Neural crest cell (in vitro differentiated cells): ENCODE measurements around the gene MAP3K7. TPM values are rescaled to one million over a fixed set of nuclear protein-coding genes. Genes with fewer than 3 reads are reported as not detected.
"Not testable (repeated sequence)": the region's sequence is repeated elsewhere in the genome, so short reads cannot be mapped to it uniquely, and the experiment has no call there.

ENCODE experiments used
- DNase-seq: peaks from one replicate; pipeline ENCODE4 v3.0.0; 2021; ENCODE audit warnings: low read depth, mixed read lengths, low spot score
- H3K27ac Mint-ChIP-seq: one replicate; pipeline ENCODE4 v1.8.0; 2021; ENCODE audit warnings: mild to moderate bottlenecking, mixed read lengths; ENCODE audit not compliant: unreplicated experiment
- H3K27me3 Mint-ChIP-seq: 2 replicates; pipeline ENCODE4 v1.8.0; 2021; ENCODE audit warnings: low read depth, mild to moderate bottlenecking, mixed read lengths
- H3K36me3 Mint-ChIP-seq: 2 replicates; pipeline ENCODE4 v1.8.0; 2021; ENCODE audit warnings: low read depth, mild to moderate bottlenecking, mixed read lengths
- H3K4me1 Mint-ChIP-seq: 2 replicates; pipeline ENCODE4 v1.8.0; 2021; ENCODE audit warnings: mixed read lengths
- H3K4me3 Mint-ChIP-seq: one replicate; pipeline ENCODE4 v1.8.0; 2021; ENCODE audit warnings: mild to moderate bottlenecking, mixed read lengths
- H3K9me3 Mint-ChIP-seq: 2 replicates; pipeline ENCODE4 v1.8.0; 2021; ENCODE audit warnings: mixed read lengths
- total RNA-seq: library from RNA; stranded (reverse); gene quantifications from 2 replicates; pipeline ENCODE4 v1.2.1, GENCODE V29; 2021
- TF ChIP-seq, protein P1 (sequence below): fragments of 200-600 bp; sonication (generic); conservative IDR thresholded peaks from 2 replicates; pipeline ENCODE4 v1.5.0; 2021; ENCODE audit warnings: antibody characterized with exemption, mild to moderate bottlenecking

The MAP3K7 gene
- total RNA-seq, 1 donor from 2014 or later = 37.9 TPM

DNA sequence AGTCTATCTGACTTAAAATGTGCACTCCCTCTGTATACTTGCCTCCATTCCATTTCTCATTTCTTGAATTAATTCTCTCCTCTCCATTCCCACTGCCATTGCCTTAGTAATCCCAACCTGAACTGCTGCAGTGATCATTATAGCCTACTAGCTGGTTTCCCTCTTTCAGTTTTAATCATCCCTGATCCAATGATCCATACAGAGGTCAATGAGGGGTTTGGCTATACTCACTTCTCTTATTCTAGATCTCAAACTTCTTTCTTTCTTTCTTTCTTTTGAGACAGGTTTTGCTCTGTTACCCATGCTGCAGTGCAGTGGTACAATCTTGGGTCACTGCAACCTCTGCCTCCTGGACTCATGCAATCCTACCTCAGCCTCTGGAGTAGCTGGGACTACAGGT, 17.6 kb downstream of the MAP3K7 start:
- no peak overlapping the region for H3K27ac Mint-ChIP-seq
- no peak overlapping the region for H3K4me3 Mint-ChIP-seq
- no peak for DNase-seq
- H3K27me3 Mint-ChIP-seq = no peaks in the 10 kb centered on the region
- H3K4me1 Mint-ChIP-seq = no peaks in the 10 kb centered on the region
- peaks cover 7% of the 10 kb centered on the region for H3K9me3 Mint-ChIP-seq
- peaks cover 42% of the 10 kb centered on the region for H3K36me3 Mint-ChIP-seq
- TF ChIP-seq, protein P1, sequence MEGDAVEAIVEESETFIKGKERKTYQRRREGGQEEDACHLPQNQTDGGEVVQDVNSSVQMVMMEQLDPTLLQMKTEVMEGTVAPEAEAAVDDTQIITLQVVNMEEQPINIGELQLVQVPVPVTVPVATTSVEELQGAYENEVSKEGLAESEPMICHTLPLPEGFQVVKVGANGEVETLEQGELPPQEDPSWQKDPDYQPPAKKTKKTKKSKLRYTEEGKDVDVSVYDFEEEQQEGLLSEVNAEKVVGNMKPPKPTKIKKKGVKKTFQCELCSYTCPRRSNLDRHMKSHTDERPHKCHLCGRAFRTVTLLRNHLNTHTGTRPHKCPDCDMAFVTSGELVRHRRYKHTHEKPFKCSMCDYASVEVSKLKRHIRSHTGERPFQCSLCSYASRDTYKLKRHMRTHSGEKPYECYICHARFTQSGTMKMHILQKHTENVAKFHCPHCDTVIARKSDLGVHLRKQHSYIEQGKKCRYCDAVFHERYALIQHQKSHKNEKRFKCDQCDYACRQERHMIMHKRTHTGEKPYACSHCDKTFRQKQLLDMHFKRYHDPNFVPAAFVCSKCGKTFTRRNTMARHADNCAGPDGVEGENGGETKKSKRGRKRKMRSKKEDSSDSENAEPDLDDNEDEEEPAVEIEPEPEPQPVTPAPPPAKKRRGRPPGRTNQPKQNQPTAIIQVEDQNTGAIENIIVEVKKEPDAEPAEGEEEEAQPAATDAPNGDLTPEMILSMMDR = no peak

DNA sequence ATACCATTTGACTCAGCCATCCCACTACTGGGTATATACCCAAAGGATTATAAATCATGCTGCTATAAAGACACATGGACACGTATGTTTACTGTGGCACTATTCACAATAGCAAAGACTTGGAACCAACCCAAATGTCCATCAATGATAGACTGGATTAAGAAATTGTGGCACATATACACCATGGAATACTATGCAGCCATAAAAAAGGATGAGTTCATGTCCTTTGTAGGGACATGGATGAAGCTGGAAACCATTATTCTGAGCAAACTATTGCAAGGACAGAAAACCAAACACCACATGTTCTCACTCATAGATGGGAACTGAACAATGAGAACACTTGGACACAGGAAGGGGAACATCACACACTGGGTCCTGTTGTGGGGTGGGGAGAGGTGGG, 19.2 kb downstream of the MAP3K7 start:
- H3K4me3 Mint-ChIP-seq, H3K4me1 Mint-ChIP-seq, H3K27ac Mint-ChIP-seq, DNase-seq, H3K27me3 Mint-ChIP-seq, H3K9me3 Mint-ChIP-seq: not testable (repeated sequence)
- peaks cover 58% of the 10 kb centered on the region for H3K36me3 Mint-ChIP-seq

- Mint-ChIP-seq H3K36me3 (peaks cover 54% of the 10 kb centered on the region), H3K9me3 (peaks cover 14% of the 10 kb centered on the region)
- H3K4me3 Mint-ChIP-seq, H3K4me1 Mint-ChIP-seq, H3K27ac Mint-ChIP-seq, DNase-seq, H3K27me3 Mint-ChIP-seq: not testable (repeated sequence)
These were observed 24.5 kb downstream of the MAP3K7 start for GRCh38 chr6:90562341-90562740.

GRCh38 chr6:90559931-90560330, 26.9 kb downstream of the MAP3K7 start:
- H3K36me3 Mint-ChIP-seq = peaks cover 38% of the 10 kb centered on the region
- DNase-seq = no peak
- H3K4me3 Mint-ChIP-seq = no peak overlapping the region
- H3K4me1 Mint-ChIP-seq = no peaks in the 10 kb centered on the region
- peaks cover 10% of the 10 kb centered on the region for H3K9me3 Mint-ChIP-seq
- TF ChIP-seq, protein P1 = no peak
- H3K27ac Mint-ChIP-seq = no peak overlapping the region
- H3K27me3 Mint-ChIP-seq = no peaks in the 10 kb centered on the region

- peaks cover 14% of the 10 kb centered on the region for H3K36me3 Mint-ChIP-seq
- H3K27me3 Mint-ChIP-seq = no peaks in the 10 kb centered on the region
- peaks cover 3% of the 10 kb centered on the region for H3K9me3 Mint-ChIP-seq
- no peak for DNase-seq
- no peak overlapping the region for H3K4me3 Mint-ChIP-seq
- H3K27ac Mint-ChIP-seq = no peak overlapping the region
- TF ChIP-seq, protein P1 = no peak
- no peaks in the 10 kb centered on the region for H3K4me1 Mint-ChIP-seq
These were observed 29.9 kb downstream of the MAP3K7 start for GRCh38 chr6:90557006-90557405.

- peaks cover 3% of the 10 kb centered on the region for H3K36me3 Mint-ChIP-seq
- no peak overlapping the region for H3K27ac Mint-ChIP-seq
- no peaks in the 10 kb centered on the region for H3K9me3 Mint-ChIP-seq
- no peak overlapping the region for H3K4me3 Mint-ChIP-seq
- H3K27me3 Mint-ChIP-seq = no peaks in the 10 kb centered on the region
- no peak for DNase-seq
- TF ChIP-seq, protein P1 = no peak
- H3K4me1 Mint-ChIP-seq = no peaks in the 10 kb centered on the region
These were observed 38.9 kb downstream of the MAP3K7 start for GRCh38 chr6:90547991-90548390.

- Mint-ChIP-seq H3K4me3 (no peak overlapping the region), H3K9me3 (no peaks in the 10 kb centered on the region), H3K36me3 (peaks cover 3% of the 10 kb centered on the region), H3K27ac (no peak overlapping the region), H3K4me1 (no peaks in the 10 kb centered on the region), H3K27me3 (no peaks in the 10 kb centered on the region)
- TF ChIP-seq, protein P1 = no peak
- DNase-seq = no peak
These were observed 39.8 kb downstream of the MAP3K7 start for GRCh38 chr6:90547079-90547478.
